ENCODE data around the gene PCDHGB5. TPM values are rescaled to one million over a fixed set of nuclear protein-coding genes. Genes with fewer than 3 reads are reported as not detected.
"Not testable (repeated sequence)": the region's sequence is repeated elsewhere in the genome, so short reads cannot be mapped to it uniquely, and the experiment has no call there.

Gene PCDHGB5
- total RNA-seq, 2 donors from 2014 or later: 0.26 to 0.35 TPM

- DNase-seq: no peak
- no peak overlapping the region for H3K27ac Mint-ChIP-seq
- peaks cover 19% of the 10 kb centered on the region for H3K9me3 ChIP-seq (ENCODE audit: control insufficient read depth, low read length, poor library complexity, severe bottlenecking)
- no peak overlapping the region for H3K4me3 Mint-ChIP-seq
- H3K36me3 Mint-ChIP-seq (ENCODE audit: low read depth): peaks cover 10% of the 10 kb centered on the region
- peaks cover 55% of the 10 kb centered on the region for H3K27me3 Mint-ChIP-seq
- H3K4me1 Mint-ChIP-seq: no peaks in the 10 kb centered on the region
- no peak for ATAC-seq
Measured at GRCh38 chr5:141366016-141366896, 31.5 kb upstream of the PCDHGB5 start.

GRCh38 chr5:141369994-141370848 is 27.5 kb upstream of the PCDHGB5 start, which contains the start of gene PCDHGB3:
PCDHGB3 (plus strand) TSS chr5:141370242; CDS start chr5:141370395, 153 bp downstream.
- Mint-ChIP-seq H3K27ac (no peak within 1 kb of the TSS), H3K36me3 (ENCODE audit: low read depth) (peaks cover 5% of the 10 kb centered on the region), H3K4me1 (no peaks in the 10 kb centered on the region), H3K4me3 (peak within 1 kb of the TSS; percentile 82), H3K27me3 (peaks cover 41% of the 10 kb centered on the region)
- H3K9me3 ChIP-seq (ENCODE audit: control insufficient read depth, low read length, poor library complexity, severe bottlenecking): peaks cover 12% of the 10 kb centered on the region
- DNase-seq: no peak
- ATAC-seq: peak; percentile 83

- no peak for ATAC-seq
- H3K27ac Mint-ChIP-seq: peak overlapping the region; percentile 53
- peaks cover 2% of the 10 kb centered on the region for H3K36me3 Mint-ChIP-seq (ENCODE audit: low read depth)
- H3K9me3 ChIP-seq (ENCODE audit: control insufficient read depth, low read length, poor library complexity, severe bottlenecking): peaks cover 5% of the 10 kb centered on the region
- no peak for DNase-seq
- no peaks in the 10 kb centered on the region for H3K4me1 Mint-ChIP-seq
- H3K27me3 Mint-ChIP-seq: peaks cover 27% of the 10 kb centered on the region
- H3K4me3 Mint-ChIP-seq: no peak overlapping the region
Measured at GRCh38 chr5:141371572-141372475, 25.9 kb upstream of the PCDHGB5 start.

DNA sequence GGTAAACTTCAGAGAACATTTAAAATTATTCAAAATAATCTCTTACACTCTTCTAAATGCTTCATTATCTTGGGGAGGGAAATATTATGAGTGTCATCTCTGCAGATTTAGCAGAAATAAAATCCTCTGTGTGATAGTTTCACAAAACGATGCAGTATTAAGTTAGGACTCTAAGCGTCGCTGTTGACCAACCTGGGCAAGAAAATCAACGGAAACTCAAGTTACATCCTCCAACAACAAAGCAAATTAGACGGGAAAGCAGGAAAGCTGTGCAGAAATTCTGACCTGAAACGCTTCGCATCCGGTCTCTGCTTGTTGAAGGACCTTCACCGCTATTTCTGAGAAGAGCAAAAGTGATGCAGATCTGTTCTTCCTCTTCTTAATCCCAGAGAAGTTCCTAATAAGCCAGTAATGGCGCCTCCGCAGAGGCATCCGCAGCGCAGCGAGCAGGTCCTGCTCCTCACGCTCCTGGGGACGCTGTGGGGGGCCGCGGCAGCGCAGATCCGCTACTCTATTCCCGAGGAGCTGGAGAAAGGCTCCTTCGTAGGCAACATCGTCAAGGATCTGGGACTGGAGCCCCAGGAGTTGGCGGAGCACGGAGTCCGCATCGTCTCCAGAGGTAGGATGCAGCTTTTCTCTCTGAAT is 24.0 kb upstream of the PCDHGB5 start, which contains the start of gene PCDHGA6:
PCDHGA6 (plus strand) TSS at position 219 of the 645 bp plus-strand sequence; CDS start at position 412, 193 bp downstream.
- ATAC-seq (no peak), DNase-seq (no peak)
- no peaks in the 10 kb centered on the region for H3K4me1 Mint-ChIP-seq
- peaks cover 5% of the 10 kb centered on the region for H3K9me3 ChIP-seq (ENCODE audit: control insufficient read depth, low read length, poor library complexity, severe bottlenecking)
- H3K4me3 Mint-ChIP-seq: peak within 1 kb of the TSS; percentile 33
- peaks cover 27% of the 10 kb centered on the region for H3K27me3 Mint-ChIP-seq
- H3K36me3 Mint-ChIP-seq (ENCODE audit: low read depth): peaks cover 2% of the 10 kb centered on the region
- peak within 1 kb of the TSS; percentile 53 for H3K27ac Mint-ChIP-seq

DNA sequence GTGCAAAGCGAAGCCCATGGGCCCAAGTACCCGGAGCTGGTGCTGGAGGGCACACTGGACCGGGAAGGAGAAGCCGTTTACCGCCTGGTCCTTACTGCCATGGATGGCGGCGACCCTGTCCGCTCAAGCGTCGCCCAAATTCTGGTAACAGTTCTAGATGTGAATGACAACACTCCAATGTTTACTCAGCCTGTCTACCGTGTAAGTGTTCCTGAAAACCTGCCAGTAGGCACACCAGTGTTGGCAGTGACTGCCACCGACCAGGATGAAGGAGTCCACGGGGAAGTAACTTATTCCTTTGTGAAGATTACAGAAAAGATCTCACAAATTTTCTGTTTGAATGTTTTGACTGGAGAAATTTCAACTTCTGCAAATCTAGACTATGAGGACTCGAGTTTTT is 23.1 kb upstream of the PCDHGB5 start:
- H3K27ac Mint-ChIP-seq: no peak overlapping the region
- no peaks in the 10 kb centered on the region for H3K4me1 Mint-ChIP-seq
- peaks cover 2% of the 10 kb centered on the region for H3K36me3 Mint-ChIP-seq (ENCODE audit: low read depth)
- ATAC-seq: no peak
- no peak for DNase-seq
- H3K27me3 Mint-ChIP-seq: peaks cover 27% of the 10 kb centered on the region
- H3K4me3 Mint-ChIP-seq: no peak overlapping the region
- peaks cover 5% of the 10 kb centered on the region for H3K9me3 ChIP-seq (ENCODE audit: control insufficient read depth, low read length, poor library complexity, severe bottlenecking)

- not testable (repeated sequence) for H3K9me3 ChIP-seq (ENCODE audit: control insufficient read depth, low read length, poor library complexity, severe bottlenecking); H3K27ac Mint-ChIP-seq; H3K36me3 Mint-ChIP-seq (ENCODE audit: low read depth); DNase-seq; ATAC-seq; H3K4me1 Mint-ChIP-seq; H3K4me3 Mint-ChIP-seq
- peaks cover 27% of the 10 kb centered on the region for H3K27me3 Mint-ChIP-seq
Measured at GRCh38 chr5:141375444-141376155, 22.1 kb upstream of the PCDHGB5 start.

- peak within 1 kb of the TSS; percentile 42 for H3K4me3 Mint-ChIP-seq
- H3K27me3 Mint-ChIP-seq: peaks cover 47% of the 10 kb centered on the region
- H3K9me3 ChIP-seq (ENCODE audit: control insufficient read depth, low read length, poor library complexity, severe bottlenecking): peaks cover 19% of the 10 kb centered on the region
- H3K27ac Mint-ChIP-seq: no peak within 1 kb of the TSS
- DNase-seq: no peak
- H3K4me1 Mint-ChIP-seq: no peaks in the 10 kb centered on the region
- H3K36me3 Mint-ChIP-seq (ENCODE audit: low read depth): no peaks in the 10 kb centered on the region
- ATAC-seq: no peak
Measured at GRCh38 chr5:141382469-141383294, 15.1 kb upstream of the PCDHGB5 start, which contains the start of gene PCDHGA7. PCDHGA7 (plus strand) TSS chr5:141382742; CDS start chr5:141382900, 158 bp downstream.

- ATAC-seq (no peak), DNase-seq (no peak)
- H3K9me3 ChIP-seq (ENCODE audit: control insufficient read depth, low read length, poor library complexity, severe bottlenecking): peaks cover 19% of the 10 kb centered on the region
- Mint-ChIP-seq H3K4me1 (no peaks in the 10 kb centered on the region), H3K27me3 (peaks cover 49% of the 10 kb centered on the region), H3K27ac (no peak overlapping the region), H3K36me3 (ENCODE audit: low read depth) (no peaks in the 10 kb centered on the region), H3K4me3 (no peak overlapping the region)
Measured at GRCh38 chr5:141383345-141383744, 14.4 kb upstream of the PCDHGB5 start.

DNA sequence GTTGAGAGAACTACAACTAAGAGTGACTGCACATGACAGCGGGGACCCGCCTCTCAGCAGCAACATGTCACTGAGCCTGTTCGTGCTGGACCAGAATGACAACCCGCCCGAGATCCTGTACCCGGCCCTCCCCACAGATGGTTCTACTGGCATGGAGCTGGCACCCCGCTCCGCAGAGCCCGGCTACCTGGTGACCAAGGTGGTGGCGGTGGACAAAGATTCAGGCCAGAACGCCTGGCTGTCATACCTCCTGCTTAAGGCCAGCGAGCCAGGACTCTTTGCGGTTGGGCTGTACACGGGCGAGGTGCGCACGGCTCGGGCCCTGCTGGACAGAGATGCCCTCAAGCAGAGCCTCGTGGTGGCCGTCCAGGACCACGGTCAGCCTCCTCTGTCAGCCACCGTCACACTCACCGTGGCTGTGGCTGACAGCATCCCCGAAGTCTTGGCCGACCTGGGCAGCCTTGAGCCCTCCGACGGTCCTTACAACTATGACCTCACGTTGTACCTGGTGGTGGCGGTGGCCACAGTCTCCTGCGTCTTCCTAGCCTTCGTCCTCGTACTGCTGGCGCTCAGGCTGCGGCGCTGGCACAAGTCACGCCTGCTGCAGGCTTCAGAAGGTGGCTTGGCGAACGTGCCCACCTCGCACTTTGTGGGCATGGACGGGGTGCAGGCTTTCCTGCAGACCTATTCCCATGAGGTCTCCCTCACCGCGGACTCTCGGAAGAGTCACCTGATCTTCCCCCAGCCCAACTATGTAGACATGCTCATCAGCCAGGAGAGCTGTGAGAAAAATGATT is 13.1 kb upstream of the PCDHGB5 start:
- H3K36me3 Mint-ChIP-seq (ENCODE audit: low read depth): peaks cover 2% of the 10 kb centered on the region
- peaks cover 54% of the 10 kb centered on the region for H3K27me3 Mint-ChIP-seq
- no peak overlapping the region for H3K4me3 Mint-ChIP-seq
- no peaks in the 10 kb centered on the region for H3K4me1 Mint-ChIP-seq
- H3K9me3 ChIP-seq (ENCODE audit: control insufficient read depth, low read length, poor library complexity, severe bottlenecking): peaks cover 22% of the 10 kb centered on the region
- no peak for ATAC-seq
- no peak overlapping the region for H3K27ac Mint-ChIP-seq
- DNase-seq: no peak

DNA sequence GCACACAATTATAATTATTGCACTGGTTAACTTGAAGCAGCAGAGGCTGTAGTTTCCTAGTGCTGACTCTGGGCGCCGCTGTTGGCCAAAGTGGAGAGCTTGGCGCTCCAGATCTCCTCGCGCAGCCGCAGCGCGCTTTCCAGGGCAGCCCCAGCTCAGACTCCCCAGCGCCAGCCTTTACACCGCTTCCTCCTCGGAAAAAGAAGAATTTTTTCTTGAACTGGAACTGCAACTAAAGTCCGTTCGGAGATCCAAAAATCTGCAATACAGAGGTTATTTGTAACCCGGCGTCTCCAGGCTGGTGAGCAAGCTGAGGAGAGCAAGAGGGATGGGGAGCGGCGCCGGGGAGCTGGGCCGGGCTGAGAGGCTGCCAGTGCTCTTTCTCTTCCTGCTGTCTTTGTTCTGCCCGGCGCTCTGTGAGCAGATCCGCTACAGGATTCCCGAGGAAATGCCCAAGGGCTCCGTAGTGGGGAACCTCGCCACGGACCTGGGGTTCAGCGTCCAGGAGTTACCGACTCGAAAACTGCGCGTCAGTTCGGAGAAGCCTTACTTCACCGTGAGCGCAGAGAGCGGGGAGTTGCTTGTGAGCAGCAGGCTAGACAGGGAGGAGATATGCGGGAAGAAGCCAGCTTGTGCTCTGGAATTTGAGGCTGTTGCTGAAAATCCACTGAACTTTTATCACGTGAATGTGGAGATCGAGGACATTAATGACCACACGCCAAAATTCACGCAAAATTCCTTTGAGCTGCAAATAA is 10.0 kb upstream of the PCDHGB5 start, which contains the start of gene PCDHGB4:
PCDHGB4 (plus strand) TSS at position 142 of the 755 bp plus-strand sequence; CDS start at position 329, 187 bp downstream.
- not testable (repeated sequence) for DNase-seq; H3K36me3 Mint-ChIP-seq (ENCODE audit: low read depth); H3K27ac Mint-ChIP-seq; H3K4me1 Mint-ChIP-seq
- Mint-ChIP-seq H3K4me3 (peak within 1 kb of the TSS; percentile 53), H3K27me3 (peaks cover 51% of the 10 kb centered on the region)
- H3K9me3 ChIP-seq (ENCODE audit: control insufficient read depth, low read length, poor library complexity, severe bottlenecking): peaks cover 24% of the 10 kb centered on the region
- ATAC-seq: peak; percentile 75
